Hematopoietic multipotent progenitor cell treated with erythropoietin and hydrocortisone succinate and interleukin-3 and kit ligand, for 15 days (in vitro differentiated cells): ENCODE data around the gene IFI16.
A peak's percentile ranks its signal among the peaks of the same experiment; 100 is the strongest.
"Not testable (repeated sequence)": the region's sequence is repeated elsewhere in the genome, so short reads cannot be mapped to it uniquely, and the experiment has no call there.

ENCODE experiments used
- DNase-seq: peaks from one replicate; pipeline ENCODE4 v3.0.0-alpha.2; 2015; ENCODE audit warnings: low spot score

The IFI16 gene

GRCh38 chr1:159009704-159010361 is at the start of gene IFI16:
IFI16 (plus strand) TSS chr1:159009907; CDS start chr1:159014681, 4,774 bp downstream.
- DNase-seq = no peak

- DNase-seq = no peak
Measured at GRCh38 chr1:158961178-158961577, 48.5 kb upstream of the IFI16 start.

- DNase-seq = no peak
Measured at GRCh38 chr1:158962983-158963382, 46.7 kb upstream of the IFI16 start.

- no peak for DNase-seq
Measured at GRCh38 chr1:158969166-158969565, 40.5 kb upstream of the IFI16 start.

- no peak for DNase-seq
Measured at GRCh38 chr1:158969855-158970254, 39.9 kb upstream of the IFI16 start.

- DNase-seq = peak; percentile 17
Measured at GRCh38 chr1:158972841-158973240, 36.9 kb upstream of the IFI16 start.

GRCh38 chr1:158976219-158976618 is 33.5 kb upstream of the IFI16 start:
- no peak for DNase-seq

GRCh38 chr1:158978730-158979129 is 31.0 kb upstream of the IFI16 start:
- no peak for DNase-seq

- no peak for DNase-seq
Measured at GRCh38 chr1:158979229-158979628, 30.5 kb upstream of the IFI16 start.

GRCh38 chr1:158983235-158983634 is 26.5 kb upstream of the IFI16 start:
- no peak for DNase-seq

- no peak for DNase-seq
Measured at GRCh38 chr1:158984386-158984785, 25.3 kb upstream of the IFI16 start.

GRCh38 chr1:158989424-158989823 is 20.3 kb upstream of the IFI16 start:
- no peak for DNase-seq

GRCh38 chr1:158992787-158993312 is 16.9 kb upstream of the IFI16 start:
- no peak for DNase-seq

GRCh38 chr1:158996998-158997397 is 12.7 kb upstream of the IFI16 start:
- DNase-seq = no peak

GRCh38 chr1:158998037-158998780 is 11.5 kb upstream of the IFI16 start:
- no peak for DNase-seq

GRCh38 chr1:158998781-158999161 is 10.9 kb upstream of the IFI16 start:
- peak; percentile 77 for DNase-seq

- no peak for DNase-seq
Measured at GRCh38 chr1:158999316-159000069, 10.2 kb upstream of the IFI16 start.

GRCh38 chr1:159000070-159000409 is 9.7 kb upstream of the IFI16 start:
- DNase-seq = no peak

GRCh38 chr1:159000625-159001024 is 9.1 kb upstream of the IFI16 start:
- DNase-seq = no peak

- no peak for DNase-seq
Measured at GRCh38 chr1:159005161-159005560, 4.5 kb upstream of the IFI16 start.

GRCh38 chr1:159005676-159006075 is 4.0 kb upstream of the IFI16 start:
- DNase-seq = no peak

- not testable (repeated sequence) for DNase-seq
Measured at GRCh38 chr1:159006210-159006807, 3.4 kb upstream of the IFI16 start.
